Measurements from ENCODE around the gene ARHGAP18. TPM values are rescaled to one million over a fixed set of nuclear protein-coding genes. Genes with fewer than 3 reads are reported as not detected.

ARHGAP18 gene
- total RNA-seq, 1 donor from 2014 or later: 38.6 TPM

- Histone ChIP-seq H3K27me3 (ENCODE audit: insufficient read depth, low read length) (no peaks in the 10 kb centered on the region), H2AFZ (ENCODE audit: low read depth, low read length) (no peak overlapping the region), H3K4me1 (ENCODE audit: insufficient read depth, low read length) (peaks cover 16% of the 10 kb centered on the region), H3K9ac (ENCODE audit: low read length) (no peak overlapping the region), H3K4me2 (ENCODE audit: low read length) (no peak overlapping the region), H3K9me3 (ENCODE audit: insufficient read depth, low read depth, low read length) (no peaks in the 10 kb centered on the region), H3K79me2 (ENCODE audit: insufficient read depth, low read length) (peaks cover 80% of the 10 kb centered on the region), H4K20me1 (ENCODE audit: insufficient read depth, low read length) (no peaks in the 10 kb centered on the region), H3K4me3 (ENCODE audit: insufficient read depth, low read depth, low read length) (no peak overlapping the region), H3K27ac (ENCODE audit: low read depth, low read length) (no peak overlapping the region), H3K36me3 (ENCODE audit: insufficient read depth, low read length) (no peaks in the 10 kb centered on the region)
- no peak for DNase-seq (ENCODE audit: low read depth)
- TF ChIP-seq, protein P1, sequence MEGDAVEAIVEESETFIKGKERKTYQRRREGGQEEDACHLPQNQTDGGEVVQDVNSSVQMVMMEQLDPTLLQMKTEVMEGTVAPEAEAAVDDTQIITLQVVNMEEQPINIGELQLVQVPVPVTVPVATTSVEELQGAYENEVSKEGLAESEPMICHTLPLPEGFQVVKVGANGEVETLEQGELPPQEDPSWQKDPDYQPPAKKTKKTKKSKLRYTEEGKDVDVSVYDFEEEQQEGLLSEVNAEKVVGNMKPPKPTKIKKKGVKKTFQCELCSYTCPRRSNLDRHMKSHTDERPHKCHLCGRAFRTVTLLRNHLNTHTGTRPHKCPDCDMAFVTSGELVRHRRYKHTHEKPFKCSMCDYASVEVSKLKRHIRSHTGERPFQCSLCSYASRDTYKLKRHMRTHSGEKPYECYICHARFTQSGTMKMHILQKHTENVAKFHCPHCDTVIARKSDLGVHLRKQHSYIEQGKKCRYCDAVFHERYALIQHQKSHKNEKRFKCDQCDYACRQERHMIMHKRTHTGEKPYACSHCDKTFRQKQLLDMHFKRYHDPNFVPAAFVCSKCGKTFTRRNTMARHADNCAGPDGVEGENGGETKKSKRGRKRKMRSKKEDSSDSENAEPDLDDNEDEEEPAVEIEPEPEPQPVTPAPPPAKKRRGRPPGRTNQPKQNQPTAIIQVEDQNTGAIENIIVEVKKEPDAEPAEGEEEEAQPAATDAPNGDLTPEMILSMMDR (IDR thresholded peaks at IDR 0.05; ENCODE audit: insufficient read depth, low read depth, low read length): no peak
- no peak for TF ChIP-seq EZH2 (IDR thresholded peaks at IDR 0.05; ENCODE audit: insufficient read depth, low read length)
- Mint-ChIP-seq H3K4me1 (ENCODE audit: low read depth, unreplicated experiment) (peaks cover 36% of the 10 kb centered on the region), H3K9me3 (ENCODE audit: unreplicated experiment) (no peaks in the 10 kb centered on the region), H3K4me3 (ENCODE audit: unreplicated experiment) (no peak overlapping the region), H3K27me3 (ENCODE audit: low read depth, unreplicated experiment) (no peaks in the 10 kb centered on the region), H3K27ac (ENCODE audit: unreplicated experiment) (no peak overlapping the region), H3K36me3 (ENCODE audit: low read depth, unreplicated experiment) (peaks cover 5% of the 10 kb centered on the region)
- no peak for FAIRE-seq
Measured at GRCh38 chr6:129662980-129663431, 47.0 kb downstream of the ARHGAP18 start.

- H3K79me2 ChIP-seq (ENCODE audit: insufficient read depth, low read length): peaks cover 84% of the 10 kb centered on the region
- H4K20me1 ChIP-seq (ENCODE audit: insufficient read depth, low read length): no peaks in the 10 kb centered on the region
- Mint-ChIP-seq H3K36me3 (ENCODE audit: low read depth, unreplicated experiment) (peaks cover 5% of the 10 kb centered on the region), H3K4me3 (ENCODE audit: unreplicated experiment) (no peak overlapping the region), H3K4me1 (ENCODE audit: low read depth, unreplicated experiment) (peaks cover 29% of the 10 kb centered on the region), H3K9me3 (ENCODE audit: unreplicated experiment) (no peaks in the 10 kb centered on the region), H3K27me3 (ENCODE audit: low read depth, unreplicated experiment) (no peaks in the 10 kb centered on the region), H3K27ac (ENCODE audit: unreplicated experiment) (no peak overlapping the region)
- FAIRE-seq: no peak
- TF ChIP-seq, protein P1 (IDR thresholded peaks at IDR 0.05; ENCODE audit: insufficient read depth, low read depth, low read length): no peak
- TF ChIP-seq EZH2 (IDR thresholded peaks at IDR 0.05; ENCODE audit: insufficient read depth, low read length): no peak
- H3K9me3 ChIP-seq (ENCODE audit: insufficient read depth, low read depth, low read length): no peaks in the 10 kb centered on the region
- no peak overlapping the region for H2AFZ ChIP-seq (ENCODE audit: low read depth, low read length)
- DNase-seq (ENCODE audit: low read depth): no peak
- no peak overlapping the region for H3K27ac ChIP-seq (ENCODE audit: low read depth, low read length)
- no peak overlapping the region for H3K4me3 ChIP-seq (ENCODE audit: insufficient read depth, low read depth, low read length)
- no peaks in the 10 kb centered on the region for H3K36me3 ChIP-seq (ENCODE audit: insufficient read depth, low read length)
- H3K27me3 ChIP-seq (ENCODE audit: insufficient read depth, low read length): no peaks in the 10 kb centered on the region
- H3K9ac ChIP-seq (ENCODE audit: low read length): no peak overlapping the region
- H3K4me2 ChIP-seq (ENCODE audit: low read length): no peak overlapping the region
- peaks cover 10% of the 10 kb centered on the region for H3K4me1 ChIP-seq (ENCODE audit: insufficient read depth, low read length)
Measured at GRCh38 chr6:129662406-129662766, 47.6 kb downstream of the ARHGAP18 start.

DNA sequence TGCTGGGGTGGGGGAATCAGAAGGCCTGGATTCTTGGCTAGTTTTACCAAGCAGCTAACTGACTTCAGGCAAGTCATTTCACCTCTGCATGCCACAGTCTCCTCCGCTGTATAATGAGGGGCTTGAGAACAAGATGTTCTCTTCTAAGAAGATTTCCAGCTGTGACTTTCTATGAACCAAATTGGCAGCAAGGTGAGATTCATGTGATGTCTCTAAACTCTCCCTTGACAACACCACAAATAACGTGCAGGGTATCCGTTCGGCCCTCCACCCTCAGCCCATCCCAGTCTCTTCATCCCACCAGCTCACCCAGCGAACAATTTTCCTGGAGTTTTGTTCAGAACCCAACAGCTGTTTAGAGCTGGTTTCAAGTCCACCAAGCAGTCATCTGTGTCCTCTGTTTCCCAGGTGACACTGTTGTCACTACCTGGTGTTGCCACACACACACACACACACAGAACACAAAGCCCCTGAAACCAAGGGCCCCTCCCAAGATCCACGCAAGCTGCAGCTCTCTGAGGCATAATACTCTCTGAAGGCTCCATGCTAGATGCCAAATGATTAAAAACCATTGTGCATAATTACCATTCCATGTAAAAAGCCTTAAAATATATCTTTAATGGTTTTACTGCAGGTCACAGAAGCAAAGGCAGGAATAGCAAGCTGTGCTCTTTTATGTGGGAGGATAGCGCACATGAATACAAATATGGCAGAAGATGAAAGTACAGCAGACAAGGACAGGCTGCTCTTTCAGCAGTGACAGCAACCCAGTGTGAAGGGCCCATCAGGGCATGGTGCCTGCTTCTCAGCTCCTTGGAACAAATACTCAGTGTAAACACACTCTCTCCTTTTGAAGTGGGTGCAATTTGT, 48.2 kb downstream of the ARHGAP18 start:
- no peak overlapping the region for H3K27ac ChIP-seq (ENCODE audit: low read depth, low read length)
- no peak overlapping the region for H3K27ac Mint-ChIP-seq (ENCODE audit: unreplicated experiment)

More for the DNA sequence above, 48.2 kb downstream of the ARHGAP18 start:
- peaks cover 5% of the 10 kb centered on the region for H3K4me1 ChIP-seq (ENCODE audit: insufficient read depth, low read length)
- Mint-ChIP-seq H3K36me3 (ENCODE audit: low read depth, unreplicated experiment) (peaks cover 5% of the 10 kb centered on the region), H3K27me3 (ENCODE audit: low read depth, unreplicated experiment) (no peaks in the 10 kb centered on the region), H3K4me3 (ENCODE audit: unreplicated experiment) (no peak overlapping the region), H3K4me1 (ENCODE audit: low read depth, unreplicated experiment) (peaks cover 29% of the 10 kb centered on the region), H3K9me3 (ENCODE audit: unreplicated experiment) (no peaks in the 10 kb centered on the region)
- H2AFZ ChIP-seq (ENCODE audit: low read depth, low read length): no peak overlapping the region
- no peaks in the 10 kb centered on the region for H3K9me3 ChIP-seq (ENCODE audit: insufficient read depth, low read depth, low read length)
- H4K20me1 ChIP-seq (ENCODE audit: insufficient read depth, low read length): no peaks in the 10 kb centered on the region
- no peak overlapping the region for H3K4me2 ChIP-seq (ENCODE audit: low read length)
- FAIRE-seq (no peak), DNase-seq (ENCODE audit: low read depth) (no peak)
- no peak overlapping the region for H3K9ac ChIP-seq (ENCODE audit: low read length)
- TF ChIP-seq, protein P1 (IDR thresholded peaks at IDR 0.05; ENCODE audit: insufficient read depth, low read depth, low read length): no peak
- TF ChIP-seq EZH2 (IDR thresholded peaks at IDR 0.05; ENCODE audit: insufficient read depth, low read length): no peak
- no peak overlapping the region for H3K4me3 ChIP-seq (ENCODE audit: insufficient read depth, low read depth, low read length)
- no peaks in the 10 kb centered on the region for H3K27me3 ChIP-seq (ENCODE audit: insufficient read depth, low read length)
- H3K36me3 ChIP-seq (ENCODE audit: insufficient read depth, low read length): no peaks in the 10 kb centered on the region
- peaks cover 88% of the 10 kb centered on the region for H3K79me2 ChIP-seq (ENCODE audit: insufficient read depth, low read length)
